Heart right ventricle (tissue), 16 donors: ENCODE data around the gene TRMU. TPM values are rescaled to one million over a fixed set of nuclear protein-coding genes. Genes with fewer than 3 reads are reported as not detected.

Experiments used
- ATAC-seq, 8 donors: fragments of 200-7000 bp; cut with Tn5 transposase; one replicate each; pipeline ENCODE4 v1.9.1; 2020; ENCODE audit warnings: mild to moderate bottlenecking in 8 of 8, moderate library complexity in 8 of 8, moderate number of reproducible peaks in 1 of 8
- DNase-seq, 2 donors: peaks; one replicate each; pipeline ENCODE4 v3.0.0-alpha.2; 2020
- H3K27ac ChIP-seq, 10 donors: fragments of 200-600 bp; sonication (generic) in 2 of 10; one replicate each; pipeline versions ENCODE4 v1.5.0 to v1.8.0; 2020 to 2022; ENCODE audit warnings: mild to moderate bottlenecking in 3 of 10
- H3K27me3 ChIP-seq, 7 donors: fragments of 200-600 bp; one replicate each; pipeline ENCODE4 v1.8.0; 2021 to 2022; ENCODE audit warnings: mild to moderate bottlenecking in 2 of 7
- H3K36me3 ChIP-seq, 9 donors: fragments of 200-600 bp; sonication (generic) in 1 of 9; one replicate each; pipeline versions ENCODE4 v1.5.0 to v1.8.0; 2020 to 2022; ENCODE audit warnings: mild to moderate bottlenecking in 2 of 9
- H3K4me1 ChIP-seq, 9 donors: fragments of 200-600 bp; sonication (generic) in 1 of 9; one replicate each; pipeline versions ENCODE4 v1.5.0 to v1.8.0; 2020 to 2022; ENCODE audit warnings: mild to moderate bottlenecking in 4 of 9
- H3K4me3 ChIP-seq, 10 donors: fragments of 200-600 bp; sonication (generic) in 2 of 10; one replicate each; pipeline versions ENCODE4 v1.5.0 to v1.8.0; 2020 to 2022; ENCODE audit warnings: mild to moderate bottlenecking in 7 of 10, moderate library complexity in 2 of 10
- H3K9me3 ChIP-seq, 11 donors: fragments of 200-600 bp in 10 of 11; sonication (generic) in 2 of 11; one replicate each; pipeline versions ENCODE4 v1.5.0 to v1.8.0; 2013 to 2022; ENCODE audit warnings: mild to moderate bottlenecking in 2 of 11, control low read depth in 1 of 11, moderate library complexity in 1 of 11
- CTCF ChIP-seq, 9 donors: fragments of 200-600 bp; sonication (generic) in 2 of 9; IDR thresholded peaks; one replicate each; pipeline versions ENCODE4 v1.5.0 to v1.8.0; 2021 to 2022; ENCODE audit warnings: antibody characterized with exemption in 9 of 9, mild to moderate bottlenecking in 5 of 9, moderate library complexity in 1 of 9
- WGBS, 2 donors: extraction: QIAGEN DNeasy Blood & Tissue Kit; methylation state at CpG; one replicate each; pipeline ENCODE4 v1.1.7; 2013; ENCODE audit warnings: inconsistent platforms in 1 of 2; 5-methylcytosine and 5-hydroxymethylcytosine counted together
- intact Hi-C, 10 donors: fragments of 100-400 bp; cut with DNase I; formaldehyde crosslinking; loops; one replicate each; pipeline versions ENCODE4 v1.11.1 to v1.14.2; 2022
- polyA plus RNA-seq, 2 donors: library from polyadenylated mRNA; stranded (reverse); fragments of 200-250 nt; gene quantifications; one replicate each; pipeline ENCODE4 v1.2.3, GENCODE V29; 2013
- total RNA-seq, 10 donors: library from RNA; stranded (reverse); fragmentation: NEBNext Ultra II Directional in 3 of 10; extraction: Animal tissue kit (Norgen Biotek cat#: 25700) in 3 of 10; gene quantifications; one replicate each; pipeline versions ENCODE4 v1.2.1 to v1.2.4, GENCODE V29; 2021 to 2023
- donor health status: Arrhythmogenic right ventricular cardiomyopathy.
- donor health status: ischemic (EF 13 %, LVEDD 7.1; RV severe dilation, severe dysfunction).
- donor health status: healthy with polysubstance abuse.
- donor health status: DM: no; HTN: yes; CAD: no.
- donor health status: DM: no; HTN: no; CAD: no.
- donor health status: ischemic (EF 25% LVEDD 6.9; RV normal size, moderate dysfunction).
- donor health status: ischemic (EF 25% LVEDD 5.7; RV mildly dilated, moderate dysfunction).
- donor health status: healthy.
- donor health status: DM: yes; HTN: yes; CAD: no.
- donor health status: Ischemic cardiomyopathy.
- donor health status: ischemic (EF 35%, LVEDD 5.7; RV mildly dilated, moderate dysfunction).
- donor health status: nonischemic (EF 11% LVEDD 7.7; RV severe dilation, severe dysfunction).
- donor health status: DM: yes; HTN: yes; CAD: no.
- donor health status: PGD.
- donor health status: ischemic (EF 29% LVEDD 5.4; RV normal size, mild dysfunction).
- donor health status: nonischemic (EF 23%, LVEDD 6.1; RV moderate dilation, normal function).

TRMU gene
- total and polyA plus RNA-seq, 12 donors, result 22.1 to 80.5 (median 31.1) TPM

GRCh38 chr22:46380069-46380468 lies 44.6 kb downstream of the TRMU start:
- TF ChIP-seq CTCF (IDR thresholded peaks at IDR 0.05), result no peak
- Histone ChIP-seq H3K4me1 (peaks cover 0 to 15% (median 3%) of the 10 kb centered on the region in 9 donors), H3K4me3 (no peak overlapping the region), H3K27me3 (no peaks in the 10 kb centered on the region), H3K36me3 (no peaks in the 10 kb centered on the region), H3K27ac (no peak overlapping the region), H3K9me3 (peaks cover 0 to 14% (median 4%) of the 10 kb centered on the region in 11 donors)
- DNase-seq (no peak), ATAC-seq (no peak)
- intact Hi-C loops, result no loop called here
- 80 to 84% methylated on average over 19 of the region's 19 CpGs for WGBS, 2 donors

- no peaks in the 10 kb centered on the region for H3K36me3 ChIP-seq
- no peak overlapping the region for H3K4me3 ChIP-seq
- H3K27me3 ChIP-seq, result no peaks in the 10 kb centered on the region
- no peak for TF ChIP-seq CTCF (IDR thresholded peaks at IDR 0.05)
- intact Hi-C loops, result no loop called here
- ATAC-seq (no peak), DNase-seq (no peak)
- peaks cover 0 to 11% (median 4%) of the 10 kb centered on the region in 11 donors for H3K9me3 ChIP-seq
- H3K4me1 ChIP-seq, result peaks cover 0 to 15% (median 3%) of the 10 kb centered on the region in 9 donors
- 90 to 92% methylated on average over 17 of the region's 17 CpGs for WGBS, 2 donors
- H3K27ac ChIP-seq, result no peak overlapping the region
These were observed 45.1 kb downstream of the TRMU start for GRCh38 chr22:46380581-46380980.

- intact Hi-C loops, result no loop called here
- TF ChIP-seq CTCF (IDR thresholded peaks at IDR 0.05), result no peak
- DNase-seq (no peak), ATAC-seq (no peak)
- Histone ChIP-seq H3K36me3 (no peaks in the 10 kb centered on the region), H3K27me3 (no peaks in the 10 kb centered on the region), H3K27ac (no peak overlapping the region), H3K9me3 (peaks cover 0 to 5% (median 3%) of the 10 kb centered on the region in 11 donors), H3K4me1 (peaks cover 0 to 15% (median 3%) of the 10 kb centered on the region in 9 donors), H3K4me3 (no peak overlapping the region)
- 59 to 63% methylated on average over 5 of the region's 5 CpGs for WGBS, 2 donors
These were observed 45.6 kb downstream of the TRMU start for GRCh38 chr22:46381142-46381541.

- Histone ChIP-seq H3K27ac (no peak overlapping the region), H3K4me3 (no peak overlapping the region), H3K36me3 (no peaks in the 10 kb centered on the region), H3K9me3 (peaks cover 0 to under 1% (median 0%) of the 10 kb centered on the region in 11 donors), H3K4me1 (peaks cover 0 to 15% (median 3%) of the 10 kb centered on the region in 9 donors), H3K27me3 (no peaks in the 10 kb centered on the region)
- 91 to 96% methylated on average over 27 of the region's 27 CpGs for WGBS, 2 donors
- DNase-seq, result no peak
- intact Hi-C loops, result no loop called here
- TF ChIP-seq CTCF (IDR thresholded peaks at IDR 0.05), result no peak
- no peak for ATAC-seq
These were observed 46.2 kb downstream of the TRMU start for GRCh38 chr22:46381731-46382130.
